Activated T-helper 1 cell treated with anti-CD3 and anti-CD28 coated beads, Interleukin-2, amount 50 U/mL, for 16 hours (primary cell): ENCODE data around the gene KHK.
A peak's percentile ranks its signal among the peaks of the same experiment; 100 is the strongest.
"Not testable (repeated sequence)": the region's sequence is repeated elsewhere in the genome, so short reads cannot be mapped to it uniquely, and the experiment has no call there.

Experiments used
- DNase-seq, 2 donors: peaks; one replicate each; pipeline ENCODE4 v3.0.0-alpha.2; 2020; ENCODE audit warnings: low read depth in 1 of 2, low spot score in 1 of 2

KHK gene

DNA sequence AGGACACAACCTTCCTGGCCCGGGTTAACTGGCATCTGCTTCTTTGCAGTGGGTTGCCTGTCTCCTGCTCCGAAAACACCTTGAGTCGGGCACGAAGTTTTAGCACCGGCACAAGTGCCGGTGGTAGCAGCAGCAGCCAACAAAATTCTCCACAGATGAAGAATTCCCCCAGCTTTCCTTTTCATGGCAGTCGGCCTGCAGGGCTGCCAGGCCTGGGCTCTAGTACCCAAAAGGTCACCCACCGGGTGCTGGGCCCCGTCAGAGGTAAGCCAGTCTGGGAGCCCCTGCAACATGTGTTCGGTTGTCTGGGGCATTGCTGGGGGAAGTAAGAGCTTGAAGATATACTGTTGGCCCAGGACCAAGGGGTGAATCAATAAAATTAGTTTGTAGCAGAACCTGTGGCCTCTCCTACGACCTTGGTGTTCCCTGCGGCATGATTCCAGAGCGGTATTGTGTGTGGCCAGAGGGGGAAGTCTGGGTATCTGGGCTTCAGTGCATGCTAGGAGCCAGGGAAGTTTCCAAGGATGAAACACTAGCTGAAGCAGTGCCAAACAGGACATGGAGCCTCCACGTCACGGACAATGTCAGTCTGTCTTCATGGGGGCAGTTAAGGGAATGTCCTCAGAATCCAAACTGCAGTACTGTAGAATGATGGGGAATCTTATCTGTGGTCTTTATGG is 27.3 kb upstream of the KHK start:
- DNase-seq: no peak

DNA sequence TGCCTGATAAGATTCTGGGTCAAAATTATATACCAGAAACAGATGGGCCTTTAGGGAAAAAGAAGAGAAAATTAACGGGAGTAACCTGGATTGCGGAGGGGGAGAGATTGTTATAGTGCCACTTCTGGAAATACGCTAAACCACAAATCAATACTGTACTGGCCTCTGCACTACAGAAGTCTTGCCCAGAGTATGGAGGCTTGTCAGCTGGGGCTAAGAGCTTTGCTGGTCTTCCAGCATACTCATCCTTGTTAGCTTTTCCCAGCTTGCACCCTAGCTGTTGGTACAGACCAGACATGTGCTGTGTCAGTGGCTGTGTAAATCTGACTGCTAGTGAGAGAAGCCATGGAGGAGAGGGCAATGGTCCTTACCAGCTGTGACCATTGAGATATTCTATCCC is 26.2 kb upstream of the KHK start:
- DNase-seq: no peak

DNA sequence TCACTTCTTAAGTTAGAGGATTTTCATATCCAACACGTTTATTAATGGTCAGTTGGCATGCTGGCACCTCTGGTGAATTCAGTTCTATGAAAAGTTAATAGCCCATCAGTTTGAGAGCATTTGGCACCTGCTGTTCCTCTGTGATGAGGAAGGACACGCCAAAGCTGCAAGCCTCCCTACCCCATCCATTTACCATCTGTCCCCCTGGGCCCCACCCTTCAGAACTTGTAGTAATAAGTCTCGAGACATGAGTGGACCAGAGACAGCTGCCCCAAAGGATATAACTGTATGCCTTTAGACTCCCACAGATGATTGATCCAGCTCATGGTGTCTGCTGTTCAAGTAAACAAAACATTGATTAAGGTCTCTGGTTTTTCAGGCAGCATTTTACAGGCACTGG is 21.4 kb upstream of the KHK start:
- no peak for DNase-seq

DNA sequence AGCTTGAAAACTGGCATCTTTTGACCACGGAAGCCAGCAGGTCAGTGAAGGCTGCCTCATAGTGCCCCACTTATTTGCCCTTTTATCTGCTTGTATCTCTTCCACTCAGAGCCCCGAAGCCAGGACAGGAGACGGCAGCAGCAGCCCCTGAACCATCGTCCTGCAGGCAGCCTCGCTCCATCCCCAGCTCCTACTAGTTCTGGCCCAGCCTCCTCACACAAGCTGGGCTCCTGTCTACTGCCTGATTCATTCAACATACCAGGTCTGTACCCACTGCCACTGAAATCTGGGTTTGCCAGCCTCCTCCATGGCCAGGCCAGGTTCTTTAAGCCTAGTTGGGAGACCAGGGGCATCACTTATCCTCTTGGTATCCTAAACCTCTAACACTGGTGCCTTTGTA is 19.2 kb upstream of the KHK start:
- no peak for DNase-seq

DNA sequence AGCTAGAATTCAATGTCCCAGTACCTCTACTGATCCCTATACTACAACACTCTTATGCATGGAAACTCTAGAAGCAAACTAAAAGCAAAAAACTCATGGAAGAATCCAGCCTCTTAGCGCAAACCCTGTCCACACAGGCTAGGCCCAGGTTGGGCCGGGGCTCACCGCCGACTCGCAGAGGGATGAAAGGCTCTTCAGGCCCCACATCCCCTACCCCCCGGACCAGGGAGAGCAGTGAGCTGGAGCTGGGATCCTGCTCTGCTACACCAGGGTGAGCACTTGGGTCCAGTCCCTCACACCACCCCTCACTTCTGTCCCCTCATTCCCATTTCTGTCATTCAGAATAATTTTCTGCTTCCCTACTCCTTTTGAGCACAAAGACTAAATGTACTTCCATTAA is 17.1 kb upstream of the KHK start:
- no peak for DNase-seq

DNA sequence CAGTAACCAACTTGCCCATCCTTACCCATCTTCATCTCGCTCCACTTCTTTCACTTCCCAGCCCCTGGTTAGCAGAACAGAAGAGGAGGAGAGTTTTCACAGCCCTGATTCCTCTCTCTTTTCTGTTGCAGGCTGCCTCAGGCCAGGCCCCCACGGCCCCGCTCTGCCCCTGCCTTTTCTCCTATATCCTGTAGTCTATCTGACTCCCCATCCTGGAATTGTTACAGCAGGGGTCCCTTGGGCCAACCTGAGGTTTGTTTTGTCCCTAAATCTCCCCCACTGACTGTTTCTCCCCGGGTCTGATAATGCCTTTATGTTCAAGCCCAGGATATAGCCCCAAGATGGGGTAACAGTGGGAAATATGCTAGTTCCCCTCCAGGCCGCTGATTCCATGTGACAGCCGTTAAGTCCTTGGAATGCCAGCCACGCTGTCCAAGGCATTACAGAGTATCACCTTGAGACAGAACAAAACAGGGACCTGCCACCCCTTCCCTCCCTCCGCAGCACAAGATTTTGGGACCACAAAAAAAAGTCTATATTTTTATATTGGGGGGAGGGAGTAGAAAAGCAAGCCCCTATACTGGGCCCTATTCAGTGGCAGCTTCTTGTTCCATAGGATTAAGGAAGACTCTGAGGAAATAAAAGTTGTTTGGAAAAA is 16.5 kb upstream of the KHK start:
- DNase-seq: no peak

DNA sequence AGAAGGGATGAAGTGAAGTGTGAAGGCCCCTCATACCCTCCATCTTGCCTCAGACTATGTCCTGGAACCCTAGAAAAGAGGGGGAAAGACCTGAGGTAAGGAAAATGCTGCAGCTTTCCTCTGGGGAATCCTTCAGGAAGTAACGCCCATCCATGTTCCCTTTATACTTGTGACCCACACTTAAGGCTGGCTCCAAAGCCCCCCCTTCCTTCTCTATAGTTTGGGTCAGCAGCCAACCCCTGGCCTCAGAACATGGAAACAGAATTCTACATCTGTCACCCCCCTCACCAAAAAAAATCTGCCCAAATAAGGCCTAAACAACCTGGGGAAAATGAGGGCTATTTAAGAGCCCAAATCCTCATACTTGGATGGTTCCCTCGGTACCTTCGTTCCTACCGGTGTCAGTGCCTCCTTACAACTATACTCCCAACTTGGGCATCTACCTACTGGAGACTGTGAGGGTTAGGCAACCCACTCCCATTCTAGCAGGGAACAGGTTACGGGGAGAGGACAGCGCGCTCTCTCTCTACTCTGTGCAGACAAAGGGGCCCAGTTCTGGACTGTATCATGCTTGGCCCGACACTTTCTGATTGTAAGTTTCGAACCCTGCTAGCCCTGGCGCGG is 15.8 kb upstream of the KHK start:
- DNase-seq: no peak

DNA sequence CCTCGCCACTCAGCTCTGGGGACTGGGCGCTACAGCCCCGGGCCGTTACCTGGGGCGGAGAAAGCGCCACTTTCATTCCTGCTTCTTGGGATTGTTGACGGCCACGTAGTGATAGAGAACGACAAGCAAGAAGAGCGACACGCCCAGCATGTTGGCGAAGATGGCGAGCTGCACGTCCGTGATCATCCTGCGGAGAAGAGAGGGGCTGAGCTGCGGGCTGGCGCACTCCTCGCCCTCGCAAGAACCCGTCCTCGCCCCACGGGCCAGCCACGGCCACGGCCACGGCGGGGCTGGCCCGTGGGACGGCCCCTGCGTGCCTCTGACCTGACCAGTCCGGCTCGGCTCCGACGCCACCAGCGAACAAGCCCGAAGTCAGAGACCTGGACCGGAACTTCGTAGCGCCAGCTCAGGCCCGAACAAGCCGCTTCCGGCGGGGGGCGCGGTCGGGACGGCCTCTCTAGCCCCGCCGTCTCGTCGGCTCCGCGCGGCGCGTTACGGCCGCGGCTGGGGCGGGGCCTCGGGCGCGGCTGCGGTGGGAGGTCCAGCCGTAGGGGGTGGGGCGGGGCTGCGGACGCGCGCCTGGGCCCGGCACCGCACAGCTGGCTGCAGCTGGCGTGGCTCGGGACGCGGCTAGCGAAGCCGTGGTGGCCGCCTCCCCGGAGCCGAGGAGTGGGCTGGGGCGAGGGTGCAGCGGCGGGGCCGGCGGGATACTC is 15.1 kb upstream of the KHK start, which contains the start of gene OST4:
OST4 (minus strand) TSS at position 378 of the 713 bp plus-strand sequence.
- peak; percentile 75 to 88 for DNase-seq

DNA sequence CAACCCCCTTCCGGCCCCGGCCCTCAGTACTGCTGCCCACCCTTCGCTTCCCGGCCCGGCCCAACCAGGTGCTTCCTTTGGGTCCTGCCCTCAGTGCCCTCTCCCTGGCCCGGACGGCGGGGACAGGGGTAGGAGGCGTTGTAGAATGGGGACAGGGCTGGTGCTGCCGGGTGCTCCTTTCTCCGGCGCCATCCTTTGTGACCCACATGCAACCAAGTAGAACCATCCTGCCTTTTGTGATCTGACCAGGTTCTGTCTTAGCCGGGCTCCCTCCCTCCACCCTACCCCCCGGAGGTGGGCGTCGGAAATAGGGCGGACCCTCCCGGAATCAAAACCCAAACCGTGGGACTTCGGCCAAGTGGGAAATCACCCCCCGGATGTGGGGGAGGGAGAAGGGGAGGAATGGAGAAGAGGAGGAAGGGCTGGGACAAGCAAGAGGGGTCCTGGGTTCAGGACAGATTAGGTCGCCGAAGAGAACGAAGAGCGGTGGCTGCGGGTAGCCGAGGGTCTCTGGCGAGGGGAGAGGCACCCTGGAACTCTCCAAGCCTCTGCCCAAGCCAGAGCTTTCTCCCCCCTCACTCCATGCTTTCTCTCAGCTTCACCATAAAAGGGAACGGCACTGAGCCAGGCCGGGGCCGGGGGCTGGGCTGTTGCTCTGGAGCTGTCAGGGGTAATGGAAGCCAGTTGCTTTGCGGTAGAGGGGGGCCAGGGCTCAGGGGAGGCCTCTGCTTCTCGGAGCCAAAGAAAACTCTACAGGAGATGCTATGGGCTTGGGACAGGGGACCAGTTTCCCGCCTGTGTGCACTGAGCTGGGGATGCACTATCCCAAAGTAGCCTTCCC is 14.4 kb upstream of the KHK start:
- DNase-seq: no peak

DNA sequence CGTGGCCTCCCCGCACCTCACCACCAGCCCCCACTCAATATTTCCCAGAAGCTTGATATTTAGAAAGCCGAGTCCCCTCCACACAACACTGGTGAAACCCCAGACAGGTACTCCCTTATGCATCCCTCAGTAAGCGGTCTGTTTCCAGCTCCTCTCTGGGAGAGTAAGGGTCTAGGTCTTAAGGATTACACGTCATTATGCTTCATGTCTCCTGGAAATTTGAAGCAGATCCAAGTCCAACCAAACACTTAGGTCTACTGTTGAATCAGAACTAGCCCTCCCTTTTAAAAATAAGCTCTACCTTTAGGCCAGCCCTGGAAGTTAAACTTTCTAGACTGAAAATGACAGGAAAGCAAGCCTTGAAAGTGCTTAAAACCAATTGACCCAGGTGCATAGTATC is 13.7 kb upstream of the KHK start:
- no peak for DNase-seq

DNA sequence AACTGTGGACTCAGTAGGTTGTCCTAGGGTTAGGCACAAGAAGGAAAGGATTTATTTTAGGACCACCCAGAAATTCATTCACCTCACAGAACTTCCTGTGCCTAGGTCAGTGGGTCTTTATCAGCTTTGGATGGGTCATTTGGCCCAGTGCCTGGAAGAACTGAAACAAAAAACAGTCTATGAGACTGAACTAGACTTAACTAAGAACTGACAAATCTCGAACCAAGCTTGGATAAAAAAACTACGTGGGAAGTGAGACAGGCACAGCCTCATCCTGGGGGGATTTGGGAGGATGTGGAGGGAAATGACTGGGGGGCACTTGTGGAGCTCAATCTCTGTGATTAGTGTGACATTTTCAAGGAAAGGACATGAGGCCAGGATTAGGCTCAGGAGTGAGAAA is 12.8 kb upstream of the KHK start:
- no peak for DNase-seq

DNA sequence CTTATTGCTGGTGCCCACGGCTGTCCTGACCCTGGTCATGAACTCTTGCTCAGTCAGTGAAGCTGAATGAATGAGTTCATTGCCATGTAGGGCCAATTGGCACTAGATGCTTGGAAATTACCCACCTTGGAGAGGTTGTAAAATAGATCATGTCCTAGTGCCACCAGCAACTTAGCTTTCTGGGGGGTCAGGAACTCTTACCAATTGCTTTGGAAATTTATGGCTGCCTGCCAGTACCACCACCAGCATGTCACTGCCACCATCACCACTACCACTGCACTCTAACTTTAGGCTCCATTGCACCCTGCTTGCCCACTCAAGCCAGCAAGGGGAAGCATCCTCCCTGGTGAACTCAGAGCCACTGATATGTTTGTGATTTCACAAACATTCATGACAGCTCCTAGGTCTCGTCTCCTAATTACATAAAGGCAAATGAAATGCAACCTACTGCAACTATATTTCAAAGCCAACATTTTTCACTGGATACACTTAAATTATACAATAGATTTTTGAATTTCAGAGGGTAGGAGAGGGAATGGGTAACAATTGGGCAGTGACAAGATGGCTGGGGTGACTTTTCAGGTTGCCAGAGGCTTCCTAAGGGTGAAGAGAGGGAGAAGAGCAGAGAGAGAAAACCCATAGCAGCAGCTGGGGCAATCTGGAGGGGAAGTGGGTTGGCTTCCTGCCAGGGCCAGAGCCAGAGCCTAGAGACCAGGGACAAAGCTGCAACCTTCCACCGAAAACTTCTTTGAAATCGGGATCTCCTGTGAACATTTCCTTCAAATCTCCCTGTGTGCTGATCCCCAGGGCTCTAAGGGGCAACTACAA is 11.6 kb upstream of the KHK start:
- DNase-seq: peak in 1 of 2 donors; percentile 34

DNA sequence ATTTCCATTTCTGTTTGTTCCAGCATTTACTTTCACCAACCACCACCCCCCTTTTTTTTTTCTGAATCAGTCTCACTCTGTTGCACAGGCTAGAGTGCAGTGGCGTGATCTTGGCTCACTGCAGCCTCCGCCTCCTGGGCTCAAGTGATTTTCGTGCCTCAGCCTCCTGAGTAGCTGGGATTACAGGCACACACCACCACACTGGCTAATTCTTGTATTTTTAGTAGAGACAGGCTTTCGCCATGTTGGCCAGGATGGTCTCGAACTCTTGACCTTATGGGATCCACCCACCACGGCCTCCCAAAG is 11.1 kb upstream of the KHK start:
- not testable (repeated sequence) for DNase-seq

DNA sequence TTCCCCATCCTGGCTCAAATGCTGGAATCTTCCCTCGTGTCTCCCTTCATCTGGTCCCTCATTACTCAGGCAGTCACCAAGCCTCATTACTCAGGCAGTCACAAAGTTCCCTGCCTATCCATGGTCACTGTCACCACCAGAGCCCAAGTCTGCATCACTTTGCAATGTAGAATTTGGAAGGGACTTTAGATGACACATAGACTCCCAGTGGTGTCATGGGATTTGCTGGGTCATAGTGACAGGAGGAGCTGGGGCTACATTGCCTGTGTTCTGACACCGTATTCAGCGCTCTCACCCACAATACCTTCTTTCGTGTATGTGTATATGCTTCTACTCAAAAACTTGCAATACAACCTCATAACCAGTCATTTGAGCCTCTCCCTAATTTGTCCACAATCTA is 10.2 kb upstream of the KHK start:
- DNase-seq: no peak

DNA sequence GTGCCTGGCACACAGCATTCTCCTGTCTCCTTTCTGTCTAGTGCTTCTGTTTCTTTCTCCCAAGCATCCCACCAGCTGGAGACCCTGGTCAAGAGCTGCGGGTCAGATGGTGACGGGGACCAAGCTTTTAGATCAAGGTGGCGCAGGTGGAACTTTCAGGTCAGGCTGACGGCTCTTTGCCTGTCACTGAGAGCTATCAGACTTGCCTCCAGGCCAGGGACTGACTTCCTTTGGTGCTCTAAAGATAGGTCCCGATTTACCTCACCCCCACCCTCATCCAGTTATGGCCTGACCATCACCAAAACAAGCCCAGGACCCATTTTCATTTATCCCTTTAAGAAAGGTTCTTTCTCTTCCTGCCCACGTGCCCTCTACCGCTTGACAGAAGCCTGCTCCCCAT is 9.3 kb upstream of the KHK start:
- DNase-seq: no peak

DNA sequence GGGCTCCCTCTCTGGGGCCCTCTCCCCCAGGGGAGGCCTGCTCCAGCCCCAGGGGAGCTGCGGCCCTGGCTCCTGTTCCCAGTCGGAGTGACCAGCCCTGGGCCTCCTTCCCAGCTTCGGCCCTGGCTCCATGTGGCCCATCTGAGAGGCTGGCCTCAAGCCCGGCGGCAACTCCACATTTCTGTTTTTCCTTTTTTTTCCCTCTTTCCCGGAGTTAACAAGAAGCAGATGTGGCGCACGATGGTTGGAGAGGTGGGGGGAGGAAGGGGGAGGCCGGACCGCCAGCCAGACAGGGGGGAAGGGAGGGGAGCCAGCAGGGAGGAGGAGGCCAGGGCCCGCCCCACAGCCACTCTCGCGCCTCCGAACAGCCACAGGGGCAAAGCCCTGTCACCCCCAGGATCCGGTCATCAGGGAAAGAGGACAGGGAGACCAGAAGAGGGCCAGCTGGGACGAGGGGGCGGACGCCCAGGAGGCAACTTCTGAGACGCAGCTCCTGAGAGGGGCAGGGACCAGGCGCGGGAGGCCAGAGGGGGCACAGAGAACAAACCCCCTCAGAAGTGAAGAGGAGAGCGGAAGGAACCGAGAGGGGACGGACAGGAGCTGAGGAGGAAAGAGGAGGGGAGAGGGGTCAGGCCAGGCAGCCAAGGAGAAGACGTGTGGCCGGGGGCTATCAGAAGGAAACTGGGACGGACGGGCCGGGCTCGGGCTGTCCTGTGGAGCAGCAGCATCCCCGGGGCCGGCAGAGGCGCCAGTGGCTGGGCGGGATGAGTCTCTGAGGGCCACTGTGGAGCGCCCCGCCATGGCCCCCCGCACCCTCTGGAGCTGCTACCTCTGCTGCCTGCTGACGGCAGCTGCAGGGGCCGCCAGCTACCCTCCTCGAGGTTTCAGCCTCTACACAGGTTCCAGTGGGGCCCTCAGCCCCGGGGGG is 8.0 kb upstream of the KHK start, which contains the start of gene EMILIN1:
EMILIN1 (plus strand) TSS at position 349 of the 928 bp plus-strand sequence; CDS start at position 800, 451 bp downstream.
- DNase-seq: no peak

DNA sequence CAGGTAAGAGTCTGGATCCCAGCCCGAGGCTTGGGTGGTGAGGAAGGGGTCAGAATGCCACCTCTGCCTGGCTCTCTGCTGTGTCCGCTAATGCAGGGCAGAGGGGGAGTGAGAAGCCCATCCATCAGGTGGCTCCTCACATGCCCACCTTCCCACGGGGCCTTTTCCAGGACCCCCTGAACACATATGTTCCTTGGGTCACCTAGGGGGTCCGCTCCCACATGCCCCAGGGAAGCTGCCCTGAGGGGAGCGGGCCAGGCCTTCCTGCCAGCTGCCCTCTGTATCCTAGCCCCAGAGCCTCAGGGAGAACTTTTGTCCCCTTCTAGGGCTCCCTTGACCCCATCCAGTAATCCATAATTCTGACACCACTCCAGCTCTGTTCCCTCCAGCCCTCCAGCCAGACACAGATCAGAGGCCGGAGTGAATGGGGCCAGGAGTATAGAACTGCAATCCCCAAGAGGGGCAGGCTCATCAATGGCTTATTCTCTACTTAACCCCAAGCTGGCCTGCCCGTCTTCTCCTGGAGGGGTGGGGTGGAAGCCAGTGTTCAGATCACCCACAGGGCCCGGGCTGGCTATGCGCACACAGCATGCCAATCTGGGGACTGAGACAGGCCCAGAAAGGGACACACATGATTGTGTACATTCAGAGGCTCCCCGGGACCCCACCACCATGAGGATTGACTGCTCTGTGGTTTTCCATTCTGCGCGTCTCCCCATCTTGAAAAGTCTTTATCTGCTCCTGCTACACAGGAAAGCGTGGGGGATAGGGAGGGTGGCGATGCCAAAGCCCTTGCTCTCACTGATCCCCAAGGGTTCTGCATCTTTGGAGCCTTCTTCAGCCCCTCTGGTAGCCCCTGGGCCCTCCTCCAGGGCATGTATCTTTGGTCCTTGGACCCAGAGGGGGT is 7.1 kb upstream of the KHK start:
- DNase-seq: no peak

DNA sequence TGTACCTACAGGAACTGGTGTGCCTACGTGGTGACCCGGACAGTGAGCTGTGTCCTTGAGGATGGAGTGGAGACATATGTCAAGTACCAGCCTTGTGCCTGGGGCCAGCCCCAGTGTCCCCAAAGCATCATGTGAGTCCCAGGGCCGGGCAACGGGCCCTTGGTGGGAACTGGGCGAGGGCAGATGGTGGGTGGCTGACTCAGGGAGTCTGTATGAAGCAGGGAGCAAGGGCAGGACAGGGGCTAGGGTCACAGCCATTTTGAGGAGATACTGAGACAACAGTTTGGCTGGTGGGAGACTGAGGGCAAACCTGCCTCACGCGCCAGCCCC is 6.5 kb upstream of the KHK start:
- DNase-seq: no peak
